Skin of body (tissue), 2 donors: ENCODE data around the gene MAB21L1. TPM values are rescaled to one million over a fixed set of nuclear protein-coding genes. Genes with fewer than 3 reads are reported as not detected.

Source experiments
- DNase-seq: peaks from one replicate; lab custom pipeline; 2025; lab: John Stamatoyannopoulos, UW
- total RNA-seq: library from RNA; depleted of rRNA; stranded (reverse); fragments of >200 nt; gene quantifications from one replicate; pipeline ENCODE4 v1.2.3, GENCODE V29; 2014

The MAB21L1 gene
- total RNA-seq = 0.99 TPM

DNA sequence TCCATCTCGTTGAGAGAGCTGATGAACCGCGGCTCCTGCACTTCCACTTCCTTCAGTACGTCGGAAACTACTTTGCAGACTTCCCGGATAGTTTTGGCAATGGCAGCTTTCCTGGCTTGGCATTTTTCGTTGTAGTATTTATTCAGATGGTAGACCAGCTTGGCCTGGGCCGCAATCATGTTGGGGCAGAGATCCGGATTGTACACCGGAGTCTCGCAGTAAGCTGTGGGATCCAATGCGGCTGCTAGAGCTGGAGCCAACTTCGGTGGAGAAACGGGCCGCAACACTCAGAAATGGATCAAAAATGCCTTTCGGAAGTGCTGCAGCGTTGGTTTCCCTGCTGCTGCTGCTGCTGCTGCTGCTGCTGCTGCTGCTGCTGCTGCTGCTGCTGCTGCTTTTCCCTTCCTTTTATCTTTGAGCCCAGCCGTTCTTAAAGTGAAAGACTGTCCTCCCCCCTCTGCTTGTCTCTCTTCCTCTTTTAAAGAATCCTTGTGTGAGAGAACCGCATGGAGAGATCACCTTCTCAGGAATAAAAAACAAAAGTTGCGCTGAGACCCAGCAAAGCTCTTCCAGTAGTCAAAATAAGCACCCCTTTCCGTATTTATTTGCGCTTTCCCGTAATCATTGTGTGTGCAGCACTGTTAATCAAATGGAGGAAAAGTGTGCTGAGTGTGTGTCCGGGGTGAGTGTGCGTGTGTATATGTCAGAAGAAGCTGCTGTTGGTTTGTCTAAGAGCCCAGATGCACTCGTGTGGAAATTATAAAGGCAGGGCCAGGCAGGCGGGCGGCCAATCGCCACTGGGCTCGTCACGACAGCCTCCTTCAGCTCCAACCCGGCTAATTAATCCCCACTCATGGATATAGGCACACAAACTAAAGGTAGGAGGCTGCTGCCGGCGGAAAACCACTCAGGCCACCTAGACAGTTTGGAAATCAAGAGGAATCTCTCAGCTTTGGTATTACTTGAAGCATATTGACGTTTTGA lies at the start of gene MAB21L1:
Gene MAB21L1, minus strand, starts transcription at position 730 of the 984 bp plus-strand sequence. Its CDS starts 551 bp downstream, at position 179.
- DNase-seq = peak; percentile 71

DNA sequence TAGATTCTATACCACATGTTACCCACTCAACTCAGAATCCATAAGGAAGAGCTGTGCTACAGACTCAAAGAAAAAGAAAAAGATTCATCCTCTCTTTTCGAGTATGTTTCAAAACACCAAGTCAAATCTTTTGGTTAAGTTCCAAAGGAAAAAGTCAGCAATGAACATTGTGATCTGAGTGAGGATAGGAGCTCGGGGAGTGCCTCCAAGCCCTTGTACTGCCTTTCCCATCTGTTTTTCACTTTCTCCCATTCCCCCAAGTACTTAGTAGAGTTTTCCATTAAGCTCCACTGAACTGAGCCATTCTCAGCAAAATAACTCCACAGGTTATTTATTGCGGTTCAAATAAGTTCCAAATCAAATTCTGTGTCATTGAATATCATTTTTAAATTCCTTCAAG lies 47.7 kb upstream of the MAB21L1 start:
- DNase-seq = no peak

DNA sequence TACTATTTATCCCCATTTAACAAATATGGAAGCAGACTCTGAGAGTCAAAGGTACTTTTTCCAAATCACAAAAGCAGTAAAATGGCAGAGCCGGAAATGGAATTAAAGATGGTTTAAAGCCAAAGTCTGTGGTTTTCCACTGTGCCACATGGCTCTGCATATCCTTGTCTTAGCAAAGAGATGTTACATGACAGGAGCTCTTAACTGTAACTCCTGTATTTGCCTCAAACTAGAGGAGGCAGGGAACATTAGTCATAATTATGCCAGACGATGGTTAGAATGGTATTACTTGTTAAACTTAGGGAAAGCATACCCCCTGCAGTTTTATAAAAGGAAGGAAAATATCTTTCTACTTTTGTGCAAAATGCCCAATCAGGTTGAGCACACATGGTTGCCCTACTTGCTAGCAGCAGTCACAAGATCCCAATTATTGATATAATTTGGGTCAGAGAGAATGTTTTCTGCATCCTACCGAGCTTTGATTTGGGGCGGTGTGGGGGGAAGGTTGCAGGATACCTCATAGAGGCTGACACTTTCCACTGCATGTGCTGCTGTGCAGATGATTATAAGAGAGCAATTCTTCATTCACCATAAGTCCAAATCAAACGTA lies 42.0 kb upstream of the MAB21L1 start:
- DNase-seq = no peak

DNA sequence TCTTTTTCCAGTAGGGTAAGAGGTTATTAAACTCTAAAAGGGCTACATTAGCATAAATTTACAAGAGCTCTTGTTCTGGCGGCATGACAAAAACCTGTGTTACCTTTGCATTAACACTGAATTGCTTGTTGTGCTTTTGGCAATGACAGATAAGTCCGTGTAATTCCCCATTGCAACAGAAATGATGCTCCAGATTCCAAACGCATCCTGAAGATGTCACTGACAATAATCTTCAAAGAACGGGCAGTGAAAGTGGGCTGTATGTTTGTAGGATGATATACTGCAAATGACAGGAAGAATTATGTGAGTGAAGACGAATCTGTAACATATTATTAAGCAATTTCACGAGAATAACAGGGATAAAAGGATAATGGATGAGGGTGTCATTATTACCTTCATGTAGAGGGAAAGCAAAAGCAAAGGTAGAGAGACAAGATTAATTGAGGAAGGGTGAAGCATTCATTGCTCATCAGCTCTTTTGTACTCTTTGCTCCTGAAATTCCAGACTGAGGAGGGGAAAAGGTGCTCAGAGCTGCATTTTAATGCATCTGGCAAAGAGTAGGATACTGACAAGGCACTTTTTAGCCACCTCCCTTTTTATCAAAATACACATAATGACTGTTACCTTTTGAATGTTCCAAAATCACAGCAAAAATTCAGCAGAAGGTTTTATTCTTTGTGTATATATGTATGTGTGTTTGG lies 38.5 kb upstream of the MAB21L1 start:
- no peak for DNase-seq

DNA sequence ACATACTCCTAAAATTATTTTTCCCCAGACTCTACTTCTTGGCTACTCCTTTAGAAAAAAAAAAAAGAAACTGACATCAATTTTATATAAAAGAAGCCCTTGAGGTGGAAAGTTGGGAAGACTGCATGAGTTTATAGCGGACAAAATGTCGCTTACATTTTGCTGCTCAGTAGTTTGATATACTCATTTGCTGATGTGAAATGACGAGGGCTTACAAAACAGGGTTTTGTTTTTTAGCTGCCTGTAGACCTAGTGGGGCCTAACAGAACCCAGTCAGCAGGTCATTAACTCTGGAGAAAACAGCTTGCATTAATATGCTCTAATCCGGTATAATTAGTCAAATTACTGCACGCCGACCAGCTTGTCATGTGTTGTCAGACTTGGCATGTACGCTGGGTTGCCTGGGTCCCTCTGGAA lies 37.6 kb upstream of the MAB21L1 start:
- DNase-seq = no peak

DNA sequence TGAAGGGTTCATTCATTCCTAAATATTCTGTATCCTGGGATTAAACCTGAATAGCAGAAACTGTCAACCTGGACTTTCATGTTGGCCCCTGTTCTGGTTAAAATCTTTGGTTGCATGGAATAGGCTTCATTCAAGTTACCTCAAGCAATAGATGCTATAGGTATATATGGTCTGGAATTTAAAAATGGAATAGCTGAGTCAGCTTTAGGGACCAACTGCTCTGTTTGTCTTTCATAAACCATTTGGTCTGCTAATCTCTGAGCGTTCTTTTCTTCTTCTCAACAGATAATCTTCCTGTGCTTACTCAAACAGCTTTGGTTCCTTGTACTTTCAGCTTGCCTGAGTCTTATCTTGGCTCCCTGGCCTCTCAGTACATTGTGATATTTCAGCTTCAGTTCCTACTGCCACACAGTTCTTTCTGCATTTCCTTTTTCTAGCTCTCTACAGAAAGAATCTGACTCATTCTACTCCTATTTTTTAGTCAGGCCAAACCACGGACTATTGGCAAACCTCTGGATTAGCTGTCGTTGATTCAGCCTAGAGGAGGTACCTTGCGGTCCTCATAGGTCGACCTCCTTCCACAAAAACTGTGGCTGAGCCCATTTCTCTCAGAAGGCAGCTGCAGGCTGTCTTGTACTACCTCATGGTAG lies 35.9 kb upstream of the MAB21L1 start:
- no peak for DNase-seq

DNA sequence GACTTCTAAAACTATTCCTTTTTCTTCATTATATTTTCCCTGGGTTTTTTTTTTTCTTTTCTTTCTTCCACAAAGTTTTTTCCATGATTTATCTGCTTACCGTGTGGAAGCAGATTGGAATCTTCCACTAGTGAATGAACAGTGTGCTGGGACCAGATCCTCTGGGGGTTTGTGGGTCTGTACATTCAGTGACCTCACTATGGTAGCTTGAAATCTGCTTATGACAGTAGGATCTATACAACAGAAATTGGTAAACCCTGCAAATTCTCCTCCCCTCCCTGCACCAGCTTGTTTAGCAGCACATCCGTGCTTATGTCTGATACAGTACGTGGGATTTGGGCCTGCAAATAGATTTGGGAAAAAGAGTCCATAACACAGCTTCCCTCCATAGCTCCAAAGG lies 26.0 kb upstream of the MAB21L1 start:
- DNase-seq = no peak

DNA sequence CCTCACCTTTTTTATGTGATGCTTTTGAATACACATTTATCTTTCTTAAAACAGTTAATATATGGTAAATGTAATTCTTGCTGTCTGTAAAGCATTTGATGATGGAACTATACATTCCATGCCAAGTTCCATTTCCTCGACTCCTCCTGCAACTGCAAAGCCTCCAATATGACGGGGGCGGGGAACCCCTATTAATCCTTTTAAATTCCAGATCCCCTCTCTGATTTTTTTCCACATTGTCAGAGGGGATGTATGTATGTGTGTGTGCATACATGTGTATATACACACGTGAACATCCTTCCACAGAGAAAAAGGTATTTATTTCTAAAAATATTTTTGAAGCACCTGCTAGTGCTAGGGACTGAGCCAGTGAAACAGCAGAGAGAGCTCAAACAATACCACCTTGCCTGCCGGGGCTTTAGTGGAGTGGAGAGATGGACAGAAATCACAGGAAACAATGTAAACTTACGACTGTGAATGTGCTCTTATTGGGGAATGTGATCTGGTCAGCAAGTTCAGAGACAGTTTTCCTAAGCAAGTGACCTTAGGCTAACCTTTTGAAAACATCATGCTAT lies 25.3 kb upstream of the MAB21L1 start:
- no peak for DNase-seq

DNA sequence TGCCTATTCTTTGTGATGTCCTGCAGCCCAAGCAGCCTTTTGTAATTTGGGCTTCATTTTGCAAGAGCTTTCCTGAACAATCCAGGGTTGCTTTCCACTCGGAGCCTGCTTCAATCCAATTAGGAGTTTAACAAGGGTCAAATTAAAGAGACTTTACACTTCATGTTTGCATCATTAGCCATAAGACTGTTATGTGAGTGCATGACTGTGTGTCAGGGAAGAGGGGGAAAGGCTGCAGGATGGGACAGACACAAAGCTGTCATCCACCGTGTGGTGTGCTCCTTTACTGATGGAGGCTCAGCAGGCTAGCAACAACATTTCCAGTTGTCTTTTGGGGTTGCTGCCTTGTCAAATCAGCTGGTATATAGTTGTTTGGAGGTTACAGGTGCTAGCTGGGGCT lies 23.7 kb upstream of the MAB21L1 start:
- DNase-seq = no peak

DNA sequence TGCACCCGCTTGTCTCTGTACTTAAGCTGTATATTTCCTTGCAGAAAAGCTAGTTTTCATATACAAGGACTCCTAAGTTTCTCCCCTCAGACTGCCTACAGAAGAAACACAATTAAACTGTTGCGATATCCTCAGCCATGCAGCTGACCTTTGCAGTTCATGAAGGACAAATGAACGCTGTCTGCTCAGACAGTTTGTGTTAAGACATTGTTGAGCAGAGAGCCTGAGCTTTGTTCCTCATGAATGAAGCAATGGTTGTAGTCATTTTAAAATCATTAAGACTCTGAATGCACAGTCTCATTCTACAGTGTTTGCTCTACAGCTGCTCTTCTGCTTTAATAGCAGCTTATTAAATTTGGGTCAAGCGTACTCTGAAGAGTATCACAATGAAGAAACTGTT lies 23.2 kb upstream of the MAB21L1 start:
- DNase-seq = no peak

DNA sequence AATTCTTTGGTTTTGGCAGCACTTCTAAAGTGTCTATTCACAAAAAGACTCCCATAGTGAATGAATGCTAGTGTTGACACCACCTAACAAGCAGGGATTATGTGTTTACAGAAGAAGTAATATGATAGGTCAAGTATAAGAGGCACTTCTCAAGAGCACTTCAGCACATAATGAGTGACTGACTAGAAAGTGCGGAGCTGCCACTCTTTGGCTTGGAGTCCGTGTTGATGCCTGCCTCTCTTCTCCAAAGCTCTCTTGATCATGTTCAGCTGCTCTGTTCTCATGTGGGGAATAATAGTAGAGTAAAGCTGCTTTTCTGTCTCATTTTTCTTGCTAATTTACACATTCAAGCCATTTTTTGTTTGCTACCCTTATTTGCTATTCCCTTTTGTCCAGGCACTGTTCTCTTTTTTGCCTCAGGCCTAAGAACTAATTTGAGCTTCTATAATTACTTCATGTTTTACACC lies 22.7 kb upstream of the MAB21L1 start:
- DNase-seq = no peak

DNA sequence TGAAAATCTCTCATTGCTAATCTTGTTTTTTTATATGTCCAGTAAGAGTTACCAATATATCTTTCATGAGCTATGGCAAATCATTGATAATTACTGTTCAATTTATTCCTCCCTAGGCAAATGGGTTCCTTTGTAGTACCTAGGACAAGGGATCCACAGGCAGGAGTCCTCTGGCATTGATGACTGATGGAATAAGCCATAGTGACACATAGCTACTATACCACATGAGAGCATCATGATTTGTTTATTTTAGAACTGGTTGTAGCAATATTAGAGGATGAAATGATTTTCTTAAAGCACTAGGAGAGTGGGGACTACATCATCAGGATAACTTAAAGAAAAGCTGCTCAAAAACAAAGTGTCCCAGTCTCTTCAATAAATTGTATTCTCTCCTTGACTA lies 21.7 kb upstream of the MAB21L1 start:
- DNase-seq = no peak

DNA sequence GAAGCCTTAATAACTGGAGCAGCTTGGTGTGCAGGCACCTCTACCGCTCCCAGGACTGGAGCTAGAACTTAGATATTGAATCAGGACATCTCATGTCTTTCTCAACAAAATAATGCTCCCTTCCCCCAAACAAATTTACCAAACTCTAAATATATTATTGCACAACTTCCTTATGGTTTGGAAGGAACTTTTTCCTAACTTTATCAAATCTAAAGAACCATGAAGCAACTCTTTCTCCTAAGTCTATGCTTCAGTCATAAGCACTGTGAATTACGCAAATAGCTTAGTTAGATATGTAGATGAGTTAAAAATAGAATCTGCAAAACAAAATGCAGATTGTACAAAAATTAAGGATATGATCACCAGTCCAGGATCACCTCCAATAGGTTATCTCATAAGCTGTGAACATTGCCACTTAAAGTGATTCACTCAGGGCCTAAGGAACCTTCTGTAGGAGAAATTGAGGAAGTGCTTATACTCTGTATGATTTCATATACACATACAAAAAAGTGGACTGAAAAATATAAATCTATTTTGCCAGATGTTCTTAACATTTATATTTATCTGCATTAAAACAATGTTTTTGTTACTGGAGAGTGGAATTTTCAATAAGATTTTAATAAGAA lies 20.4 kb upstream of the MAB21L1 start:
- DNase-seq = no peak

DNA sequence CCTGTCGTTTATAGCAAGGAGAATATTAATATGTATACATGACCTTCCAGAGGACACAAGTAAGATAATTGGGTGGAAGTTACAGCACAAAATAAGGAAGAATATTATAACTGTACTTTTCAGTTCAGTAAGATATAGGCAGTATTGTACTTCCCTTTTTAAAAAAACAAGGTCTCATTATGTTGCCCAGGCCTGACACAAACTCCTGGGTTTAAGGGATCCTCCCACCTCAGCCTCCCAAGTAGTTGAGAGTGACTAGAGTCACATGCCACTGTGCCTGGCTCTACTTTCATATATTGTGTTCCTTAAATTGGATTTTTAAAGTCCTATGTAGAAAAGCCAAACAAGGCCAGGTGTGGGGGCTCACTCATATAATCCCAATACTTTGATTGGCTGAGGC lies 19.5 kb upstream of the MAB21L1 start:
- DNase-seq = no peak

DNA sequence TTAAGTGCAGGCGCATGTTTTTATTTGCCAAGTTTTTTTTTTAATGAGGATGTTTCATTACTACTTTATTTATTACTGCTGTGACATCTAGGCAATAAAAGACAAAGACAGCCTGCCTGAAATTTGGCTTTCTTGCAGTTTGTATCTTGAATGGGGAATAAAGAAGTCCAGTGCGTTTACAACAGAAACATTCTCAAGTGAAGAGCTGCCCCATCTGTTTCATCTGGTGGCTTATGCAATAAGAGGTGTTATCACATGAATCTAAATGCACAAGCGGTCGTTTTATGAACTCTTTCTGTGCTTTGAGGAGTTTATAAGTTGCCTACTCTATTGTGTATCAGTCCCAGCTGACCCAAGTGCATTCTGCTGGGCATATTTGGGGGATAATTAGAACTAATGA lies 12.6 kb upstream of the MAB21L1 start:
- DNase-seq = no peak

DNA sequence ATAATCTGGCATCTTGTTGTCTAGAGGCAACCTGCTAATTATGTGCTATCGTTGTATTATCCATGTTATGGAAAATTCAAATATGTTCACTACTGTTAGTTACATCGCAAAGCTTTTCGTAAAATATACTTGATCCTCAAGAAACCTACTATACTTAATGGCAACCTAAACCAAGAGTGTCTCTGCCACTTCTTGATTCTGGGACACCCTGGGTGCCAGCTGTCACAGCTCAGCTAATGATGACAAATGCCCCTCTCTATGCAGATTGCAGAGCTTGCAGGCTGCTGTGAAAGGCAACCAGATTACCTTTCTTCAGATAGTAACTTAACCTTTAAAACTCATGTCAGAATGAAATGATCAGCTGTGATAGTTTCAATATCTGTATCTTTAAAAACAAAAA lies 8.9 kb upstream of the MAB21L1 start:
- DNase-seq = no peak

DNA sequence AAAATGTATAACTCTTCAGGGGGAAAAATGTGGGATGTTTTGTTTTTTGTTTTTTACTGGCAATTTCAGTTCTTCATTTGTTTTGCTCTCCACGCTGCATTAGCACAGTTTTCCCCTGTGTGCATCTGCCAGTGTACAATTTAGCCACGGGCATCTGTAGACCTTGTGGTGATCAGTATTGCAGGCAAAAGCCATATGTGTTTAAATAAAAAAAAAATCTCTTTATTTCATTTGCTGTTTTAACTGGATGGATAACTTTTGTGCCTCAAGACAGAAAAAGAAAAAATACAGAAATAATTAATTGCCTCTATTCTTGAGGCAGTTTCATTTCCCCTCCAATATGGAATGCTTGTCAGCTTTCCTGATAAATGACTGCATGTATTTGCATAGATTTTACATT lies 7.9 kb upstream of the MAB21L1 start:
- DNase-seq = no peak

DNA sequence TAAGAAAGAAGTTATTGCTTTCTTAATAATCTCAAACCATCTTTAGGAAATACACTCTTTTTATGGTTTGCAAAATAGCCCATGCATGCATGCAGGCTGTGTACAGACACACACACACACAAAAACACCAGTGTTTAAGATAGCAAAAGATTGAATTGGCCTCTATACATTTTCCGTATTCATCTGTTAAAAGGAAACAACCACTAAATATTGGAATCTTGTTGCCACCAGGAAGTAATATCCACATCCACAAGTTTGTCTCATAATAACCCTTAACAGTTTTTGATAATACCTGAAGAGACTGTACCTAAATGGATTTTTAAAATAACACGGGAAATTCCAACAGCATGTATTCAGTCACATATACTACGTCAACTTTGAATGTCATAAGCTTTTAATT lies 7.3 kb upstream of the MAB21L1 start:
- DNase-seq = no peak

DNA sequence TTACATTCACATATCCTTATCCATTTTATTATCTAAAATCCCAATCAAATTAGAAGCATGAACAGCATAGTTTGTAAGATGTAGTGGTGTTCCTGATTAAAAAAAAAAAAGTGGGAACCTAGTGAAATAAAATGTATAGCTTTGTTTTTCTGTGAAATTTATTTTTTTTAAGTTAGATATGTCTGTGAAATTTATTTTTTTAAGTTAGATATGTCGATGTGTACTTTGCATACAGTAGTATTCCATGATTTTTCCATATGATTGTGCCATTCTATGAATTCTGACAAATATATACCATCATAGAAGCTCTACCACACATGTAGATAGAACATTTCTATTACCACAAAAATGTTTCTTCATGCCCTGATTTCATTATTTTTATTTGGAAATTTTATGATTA lies 6.0 kb upstream of the MAB21L1 start:
- DNase-seq = no peak

DNA sequence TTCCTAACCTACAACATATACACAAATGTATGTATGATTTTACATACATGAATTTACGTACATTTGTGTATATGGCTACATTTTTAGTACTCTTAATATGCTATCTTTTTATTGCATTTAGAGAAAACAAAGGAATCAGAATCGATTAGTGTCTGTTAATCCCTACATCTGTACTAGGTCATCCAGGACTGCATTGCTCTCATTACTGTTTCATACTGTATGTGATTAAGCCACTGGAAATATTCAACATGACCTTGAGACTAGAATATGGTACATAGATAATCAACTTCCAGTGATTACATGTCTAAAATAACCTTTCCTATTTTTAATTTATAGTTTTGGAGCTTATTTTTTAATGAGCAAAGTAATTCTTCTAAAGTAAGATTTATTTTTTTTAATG lies 5.3 kb upstream of the MAB21L1 start:
- DNase-seq = no peak

DNA sequence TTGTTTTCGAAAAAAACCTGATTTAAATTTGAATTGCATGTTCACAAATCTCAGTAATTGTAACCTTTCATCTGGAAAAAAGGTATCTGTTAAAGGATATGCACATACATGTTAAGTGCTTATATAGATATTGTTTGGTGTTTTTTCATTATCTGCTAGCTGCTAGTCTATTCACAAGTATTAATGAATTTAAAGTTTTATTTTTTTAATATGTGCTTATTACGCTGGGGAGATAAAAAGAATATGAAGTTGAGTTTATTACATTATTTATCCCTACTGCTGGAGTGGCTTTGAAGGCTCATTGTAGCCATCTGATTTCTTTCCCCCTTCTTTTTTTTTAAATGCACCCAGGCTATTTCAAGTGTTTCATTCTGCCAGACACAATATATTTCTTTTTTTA lies 3.9 kb upstream of the MAB21L1 start:
- no peak for DNase-seq
